Right lobe of liver (tissue), 6 donors: ENCODE data around the gene SERINC2. TPM values are rescaled to one million over a fixed set of nuclear protein-coding genes. Genes with fewer than 3 reads are reported as not detected.
A peak's percentile ranks its signal among the peaks of the same experiment; 100 is the strongest.

Experiments used
- ATAC-seq, 4 donors: fragments of 200-7000 bp; cut with Tn5 transposase; one replicate each; pipeline ENCODE4 v1.9.1; 2020; ENCODE audit warnings: mild to moderate bottlenecking in 4 of 4, moderate library complexity in 4 of 4
- DNase-seq, 3 donors: peaks; one replicate each; pipeline ENCODE4 v3.0.0-alpha.2; 2020
- H3K27ac ChIP-seq, 3 donors: fragments of 200-600 bp; one replicate each; pipeline ENCODE4 v1.8.0; 2022
- H3K27me3 ChIP-seq, 2 donors: fragments of 200-600 bp; one replicate each; pipeline ENCODE4 v1.8.0; 2022
- H3K36me3 ChIP-seq, 4 donors: fragments of 200-600 bp; sonication (generic) in 1 of 4; one replicate each; pipeline versions ENCODE4 v1.5.1 to v1.8.0; 2017 to 2022; ENCODE audit warnings: control low read depth in 1 of 4
- H3K4me1 ChIP-seq, 4 donors: fragments of 200-600 bp; sonication (generic) in 1 of 4; one replicate each; pipeline versions ENCODE4 v1.5.1 to v1.8.0; 2017 to 2022; ENCODE audit warnings: control low read depth in 1 of 4
- H3K4me3 ChIP-seq, 3 donors: fragments of 200-600 bp; one replicate each; pipeline ENCODE4 v1.8.0; 2022
- H3K9me3 ChIP-seq, 4 donors: fragments of 200-600 bp; sonication (generic) in 1 of 4; one replicate each; pipeline versions ENCODE4 v1.5.1 to v1.8.0; 2017 to 2022; ENCODE audit warnings: control low read depth in 1 of 4
- POLR2A ChIP-seq: fragments of 450-650 bp; IDR thresholded peaks from one replicate; pipeline ENCODE4 v1.6.1; 2017; ENCODE audit warnings: antibody characterized with exemption, mild to moderate bottlenecking
- WGBS: methylation state at CpG from one replicate; pipeline ENCODE4 v1.1.6; 2018; ENCODE audit warnings: low coverage, low lambda C conversion rate; ENCODE audit not compliant: insufficient coverage; ENCODE audit errors: missing lambda C conversion rate; 5-methylcytosine and 5-hydroxymethylcytosine counted together
- intact Hi-C, 2 donors: fragments of 100-400 bp; cut with DNase I; formaldehyde crosslinking; loops; one replicate each; pipeline versions ENCODE4 v1.11.2 to v1.14.1; 2022
- total RNA-seq, 6 experiments: library from RNA; depleted of rRNA in 2 of 6; stranded (reverse); fragments of >200 nt in 2 of 6; fragmentation: NEBNext Ultra II Directional in 3 of 6; extraction: Animal tissue kit (Norgen Biotek cat#: 25700) in 3 of 6; gene quantifications; one replicate each; pipeline versions ENCODE4 v1.1.0 to v1.2.4, GENCODE V29; 2016 to 2023
- TF ChIP-seq, protein P1 (sequence below), 4 donors: fragments of 200-600 bp in 3 of 4; fragments of 450-650 bp in 1 of 4; IDR thresholded peaks; one replicate each; pipeline versions ENCODE4 v1.5.1 to v1.8.0; 2016 to 2022; ENCODE audit warnings: antibody characterized with exemption in 4 of 4, mild to moderate bottlenecking in 2 of 4
- donor health status: DM: no; HTN: yes; CAD: no.
- donor health status: DM: no; HTN: no; CAD: no.
- donor health status: DM: no; HTN: no; CAD: no.
- donor health status: DM: no; HTN: yes; CAD: no.
- donor health status: DM: no; HTN: yes; CAD: no.

The SERINC2 gene
- total RNA-seq, 6 experiments from 2014 or later = 59.7 to 117 (median 86.9) TPM

DNA sequence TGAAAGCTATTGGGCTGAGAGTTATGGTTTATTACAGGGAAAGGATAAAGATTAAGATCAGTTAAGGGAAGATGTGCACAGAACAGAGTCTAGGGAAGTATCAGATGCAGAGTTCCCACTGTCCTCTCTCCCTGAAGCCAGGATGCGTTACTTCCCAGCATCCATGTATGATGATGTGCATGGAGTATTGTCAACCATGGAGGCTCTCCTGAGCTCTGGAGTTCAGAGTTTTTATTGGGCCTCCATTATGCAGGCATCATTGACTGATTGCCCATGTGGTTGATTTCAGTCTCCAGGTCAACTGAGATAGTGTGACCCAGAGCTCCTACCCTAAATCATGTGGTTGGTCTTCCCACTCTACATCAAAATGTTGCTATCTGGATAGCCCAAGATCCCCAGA lies 30.7 kb downstream of the SERINC2 start:
- intact Hi-C loops = no loop called here
- DNase-seq = no peak
- H3K4me1 ChIP-seq = peaks cover 0 to 22% (median 9%) of the 10 kb centered on the region in 4 donors
- H3K36me3 ChIP-seq = no peaks in the 10 kb centered on the region
- no peaks in the 10 kb centered on the region for H3K27me3 ChIP-seq
- H3K9me3 ChIP-seq = no peaks in the 10 kb centered on the region
- no peak for ATAC-seq
- TF ChIP-seq, protein P1, sequence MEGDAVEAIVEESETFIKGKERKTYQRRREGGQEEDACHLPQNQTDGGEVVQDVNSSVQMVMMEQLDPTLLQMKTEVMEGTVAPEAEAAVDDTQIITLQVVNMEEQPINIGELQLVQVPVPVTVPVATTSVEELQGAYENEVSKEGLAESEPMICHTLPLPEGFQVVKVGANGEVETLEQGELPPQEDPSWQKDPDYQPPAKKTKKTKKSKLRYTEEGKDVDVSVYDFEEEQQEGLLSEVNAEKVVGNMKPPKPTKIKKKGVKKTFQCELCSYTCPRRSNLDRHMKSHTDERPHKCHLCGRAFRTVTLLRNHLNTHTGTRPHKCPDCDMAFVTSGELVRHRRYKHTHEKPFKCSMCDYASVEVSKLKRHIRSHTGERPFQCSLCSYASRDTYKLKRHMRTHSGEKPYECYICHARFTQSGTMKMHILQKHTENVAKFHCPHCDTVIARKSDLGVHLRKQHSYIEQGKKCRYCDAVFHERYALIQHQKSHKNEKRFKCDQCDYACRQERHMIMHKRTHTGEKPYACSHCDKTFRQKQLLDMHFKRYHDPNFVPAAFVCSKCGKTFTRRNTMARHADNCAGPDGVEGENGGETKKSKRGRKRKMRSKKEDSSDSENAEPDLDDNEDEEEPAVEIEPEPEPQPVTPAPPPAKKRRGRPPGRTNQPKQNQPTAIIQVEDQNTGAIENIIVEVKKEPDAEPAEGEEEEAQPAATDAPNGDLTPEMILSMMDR (IDR thresholded peaks at IDR 0.05) = no peak
- TF ChIP-seq POLR2A = no peak
- WGBS = 100% methylated on average over 1 of the region's 1 CpG
- no peak overlapping the region for H3K4me3 ChIP-seq
- no peak overlapping the region for H3K27ac ChIP-seq

DNA sequence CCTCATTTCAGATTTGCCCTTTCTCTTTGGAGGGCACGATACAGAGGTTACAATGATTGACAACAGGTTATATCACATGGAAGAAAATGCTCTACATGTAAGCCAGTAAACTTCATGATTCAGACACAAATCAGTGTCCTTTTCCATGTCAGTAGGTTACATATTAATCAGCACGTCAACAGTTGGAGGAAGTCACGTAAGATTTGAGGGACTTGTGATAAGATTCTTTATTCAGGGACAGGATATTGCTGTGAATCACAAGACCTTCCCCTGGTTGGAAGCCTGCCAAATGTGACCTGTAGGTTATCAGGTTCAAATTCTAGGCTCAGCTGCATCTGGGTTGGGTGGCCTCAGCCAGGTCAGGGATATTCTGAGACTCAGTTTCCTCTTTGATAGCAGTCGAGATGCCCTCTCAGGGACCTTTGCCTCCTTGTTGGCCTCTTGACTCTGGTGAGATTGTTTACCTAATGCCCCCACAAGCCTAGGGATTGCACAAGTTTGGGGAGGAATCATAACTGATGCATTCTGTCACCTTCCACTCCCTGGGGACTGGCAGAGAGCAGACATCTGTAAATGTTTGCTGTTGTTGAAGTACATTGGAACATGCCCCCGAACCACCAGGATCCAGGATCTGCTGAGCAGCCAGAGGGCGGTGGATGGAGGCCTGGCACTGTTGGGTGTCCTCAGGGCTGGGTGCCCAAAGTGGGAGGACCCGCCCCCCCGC lies 31.9 kb downstream of the SERINC2 start:
- DNase-seq = peak; percentile 76 to 85 (median 82)
- H3K9me3 ChIP-seq = no peaks in the 10 kb centered on the region
- H3K27ac ChIP-seq = peak overlapping the region; percentile 66 to 83 (median 77)
- peaks cover 0 to 31% (median 12%) of the 10 kb centered on the region in 4 donors for H3K4me1 ChIP-seq
- H3K36me3 ChIP-seq = no peaks in the 10 kb centered on the region
- WGBS = 7% methylated on average over 6 of the region's 8 CpGs
- intact Hi-C loops = no loop called here
- TF ChIP-seq, protein P1 (IDR thresholded peaks at IDR 0.05) = no peak
- TF ChIP-seq POLR2A = no peak
- ATAC-seq = peak; percentile 69 to 81 (median 80)
- H3K27me3 ChIP-seq = no peaks in the 10 kb centered on the region
- no peak overlapping the region for H3K4me3 ChIP-seq

DNA sequence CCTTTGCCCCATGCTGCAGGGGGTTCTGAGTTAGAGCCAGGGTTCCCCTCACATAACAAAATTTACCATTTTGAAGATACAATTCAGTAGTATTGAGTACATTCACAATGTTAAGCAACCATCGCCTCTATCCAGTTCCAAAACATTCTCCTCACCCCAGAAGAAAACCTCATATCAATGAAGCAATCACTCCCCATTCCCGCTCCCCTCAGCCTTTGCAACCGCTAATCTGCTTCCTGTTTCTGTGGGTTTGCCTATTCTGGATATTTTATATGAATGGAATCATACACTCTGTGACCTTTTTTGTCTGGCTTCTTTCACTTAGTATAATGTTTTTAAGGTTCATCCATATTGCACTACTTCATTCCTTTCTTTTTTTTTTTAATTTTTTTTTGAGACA lies 32.9 kb downstream of the SERINC2 start:
- TF ChIP-seq POLR2A = no peak
- TF ChIP-seq, protein P1 (IDR thresholded peaks at IDR 0.05) = no peak

DNA sequence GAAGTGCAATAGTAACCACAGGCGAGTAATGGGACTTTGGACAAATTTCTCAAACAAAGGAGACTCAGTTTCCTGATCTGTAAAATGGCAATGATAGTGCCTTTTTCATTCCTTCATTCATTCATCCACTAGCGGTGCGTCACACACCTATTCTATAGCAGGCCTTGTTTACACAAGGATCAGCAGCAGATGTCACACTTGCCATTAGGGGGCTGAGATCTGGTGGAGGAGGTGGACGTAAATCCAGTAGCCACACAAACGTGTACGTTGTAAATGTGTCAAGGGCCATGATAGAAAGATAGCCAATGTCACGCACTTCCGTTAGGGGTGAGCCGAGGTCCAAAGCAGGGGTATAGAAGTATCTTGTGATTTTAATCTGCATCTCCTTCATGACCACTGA lies 34.2 kb downstream of the SERINC2 start:
- ATAC-seq = no peak
- DNase-seq = no peak
- intact Hi-C loops = no loop called here
- Histone ChIP-seq H3K4me3 (no peak overlapping the region), H3K9me3 (no peaks in the 10 kb centered on the region), H3K4me1 (peaks cover 0 to 36% (median 14%) of the 10 kb centered on the region in 4 donors), H3K36me3 (no peaks in the 10 kb centered on the region), H3K27me3 (no peaks in the 10 kb centered on the region), H3K27ac (no peak overlapping the region)
- no peak for TF ChIP-seq POLR2A
- TF ChIP-seq, protein P1 (IDR thresholded peaks at IDR 0.05) = no peak
- 76% methylated on average over 4 of the region's 9 CpGs for WGBS

More for the DNA sequence above, 32.9 kb downstream of the SERINC2 start:
- peaks cover 0 to 36% (median 14%) of the 10 kb centered on the region in 4 donors for H3K4me1 ChIP-seq
- no peak overlapping the region for H3K4me3 ChIP-seq
- no peak for ATAC-seq
- no peaks in the 10 kb centered on the region for H3K27me3 ChIP-seq
- no peaks in the 10 kb centered on the region for H3K36me3 ChIP-seq
- peak overlapping the region in 1 of 3 donors; percentile 83 for H3K27ac ChIP-seq
- no peaks in the 10 kb centered on the region for H3K9me3 ChIP-seq
- WGBS = 36% methylated on average over 3 of the region's 3 CpGs
- intact Hi-C loops = no loop called here
- DNase-seq = no peak
